Lower lobe of right lung (tissue), 2 donors: ENCODE measurements around the gene DNMT3B. TPM values are rescaled to one million over a fixed set of nuclear protein-coding genes. Genes with fewer than 3 reads are reported as not detected.

Source experiments
- ATAC-seq, 2 donors: fragments of 200-7000 bp; cut with Tn5 transposase; one replicate each; pipeline ENCODE4 v1.9.1; 2020 to 2022; ENCODE audit warnings: mild to moderate bottlenecking in 2 of 2, moderate library complexity in 2 of 2
- DNase-seq: peaks from one replicate; pipeline ENCODE4 v3.0.0-alpha.2; 2020
- H3K27ac ChIP-seq: fragments of 200-600 bp; one replicate; pipeline ENCODE4 v1.8.0; 2022
- H3K27me3 ChIP-seq: fragments of 200-600 bp; one replicate; pipeline ENCODE4 v1.8.0; 2022; ENCODE audit warnings: low read depth
- H3K36me3 ChIP-seq: fragments of 200-600 bp; one replicate; pipeline ENCODE4 v1.8.0; 2022; ENCODE audit warnings: mild to moderate bottlenecking
- H3K4me1 ChIP-seq: fragments of 200-600 bp; one replicate; pipeline ENCODE4 v1.8.0; 2022
- H3K4me3 ChIP-seq: fragments of 200-600 bp; one replicate; pipeline ENCODE4 v1.8.0; 2022; ENCODE audit warnings: mild to moderate bottlenecking
- H3K9me3 ChIP-seq: fragments of 200-600 bp; one replicate; pipeline ENCODE4 v1.8.0; 2022
- intact Hi-C: fragments of 100-400 bp; cut with DNase I; formaldehyde crosslinking; loops from one replicate; pipeline ENCODE4 v1.11.0; 2022
- total RNA-seq: library from RNA; stranded (reverse); fragmentation: NEBNext Ultra II Directional; extraction: Animal tissue kit (Norgen Biotek cat#: 25700); gene quantifications from one replicate; pipeline ENCODE4 v1.2.1, GENCODE V29; 2021
- TF ChIP-seq, protein P1 (sequence below): fragments of 200-600 bp; IDR thresholded peaks from one replicate; pipeline ENCODE4 v1.8.0; 2022; ENCODE audit warnings: antibody characterized with exemption, mild to moderate bottlenecking
- donor health status: DM: no; HTN: yes; CAD: no; lungs with severe emphysema.

Gene DNMT3B
- total RNA-seq, 1 donor from 2014 or later: 1.1 TPM

DNA sequence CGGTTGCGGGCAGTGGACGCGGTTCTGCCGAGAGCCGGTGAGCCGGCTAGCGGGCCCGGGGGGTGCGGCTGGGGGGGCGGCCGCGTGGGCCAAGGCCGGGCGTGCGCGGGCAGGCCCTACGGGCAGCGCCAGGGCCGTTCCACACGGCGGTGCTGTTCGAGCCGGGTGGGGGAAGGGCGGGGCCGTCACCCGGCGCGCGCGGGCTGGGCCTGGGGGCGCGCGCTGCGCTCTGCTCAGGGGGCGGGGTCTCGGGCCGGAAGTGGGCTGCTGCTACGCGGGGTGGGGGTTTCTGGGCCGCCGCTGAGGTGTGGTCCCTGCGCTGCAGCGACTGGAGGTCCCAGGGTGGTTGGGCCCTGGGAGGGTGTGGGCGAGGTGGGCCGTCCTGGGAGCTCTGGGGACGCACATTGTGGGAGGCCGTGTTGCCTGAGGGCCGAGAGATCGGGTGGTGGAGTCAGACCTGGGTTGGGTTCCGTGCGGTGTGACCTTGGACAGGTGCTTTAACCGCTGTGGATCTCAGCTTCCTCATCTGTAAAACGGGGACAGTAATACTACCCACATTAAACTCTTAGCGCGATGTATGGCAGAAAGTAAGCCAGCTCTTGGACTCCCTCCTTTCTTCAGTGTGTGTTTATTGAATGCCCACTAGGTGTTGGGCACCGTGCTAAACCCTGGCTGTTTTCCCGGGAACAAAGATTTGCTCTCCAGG lies 58.0 kb downstream of the DNMT3B start:
- Histone ChIP-seq H3K4me3 (peak overlapping the region; percentile 70), H3K4me1 (peaks cover 44% of the 10 kb centered on the region), H3K27ac (peak overlapping the region; percentile 92), H3K27me3 (no peaks in the 10 kb centered on the region), H3K36me3 (no peaks in the 10 kb centered on the region), H3K9me3 (no peaks in the 10 kb centered on the region)
- DNase-seq: peak; percentile 78
- TF ChIP-seq, protein P1, sequence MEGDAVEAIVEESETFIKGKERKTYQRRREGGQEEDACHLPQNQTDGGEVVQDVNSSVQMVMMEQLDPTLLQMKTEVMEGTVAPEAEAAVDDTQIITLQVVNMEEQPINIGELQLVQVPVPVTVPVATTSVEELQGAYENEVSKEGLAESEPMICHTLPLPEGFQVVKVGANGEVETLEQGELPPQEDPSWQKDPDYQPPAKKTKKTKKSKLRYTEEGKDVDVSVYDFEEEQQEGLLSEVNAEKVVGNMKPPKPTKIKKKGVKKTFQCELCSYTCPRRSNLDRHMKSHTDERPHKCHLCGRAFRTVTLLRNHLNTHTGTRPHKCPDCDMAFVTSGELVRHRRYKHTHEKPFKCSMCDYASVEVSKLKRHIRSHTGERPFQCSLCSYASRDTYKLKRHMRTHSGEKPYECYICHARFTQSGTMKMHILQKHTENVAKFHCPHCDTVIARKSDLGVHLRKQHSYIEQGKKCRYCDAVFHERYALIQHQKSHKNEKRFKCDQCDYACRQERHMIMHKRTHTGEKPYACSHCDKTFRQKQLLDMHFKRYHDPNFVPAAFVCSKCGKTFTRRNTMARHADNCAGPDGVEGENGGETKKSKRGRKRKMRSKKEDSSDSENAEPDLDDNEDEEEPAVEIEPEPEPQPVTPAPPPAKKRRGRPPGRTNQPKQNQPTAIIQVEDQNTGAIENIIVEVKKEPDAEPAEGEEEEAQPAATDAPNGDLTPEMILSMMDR: no peak
- intact Hi-C loops: no loop called here
- ATAC-seq: peak; percentile 93 to 95

DNA sequence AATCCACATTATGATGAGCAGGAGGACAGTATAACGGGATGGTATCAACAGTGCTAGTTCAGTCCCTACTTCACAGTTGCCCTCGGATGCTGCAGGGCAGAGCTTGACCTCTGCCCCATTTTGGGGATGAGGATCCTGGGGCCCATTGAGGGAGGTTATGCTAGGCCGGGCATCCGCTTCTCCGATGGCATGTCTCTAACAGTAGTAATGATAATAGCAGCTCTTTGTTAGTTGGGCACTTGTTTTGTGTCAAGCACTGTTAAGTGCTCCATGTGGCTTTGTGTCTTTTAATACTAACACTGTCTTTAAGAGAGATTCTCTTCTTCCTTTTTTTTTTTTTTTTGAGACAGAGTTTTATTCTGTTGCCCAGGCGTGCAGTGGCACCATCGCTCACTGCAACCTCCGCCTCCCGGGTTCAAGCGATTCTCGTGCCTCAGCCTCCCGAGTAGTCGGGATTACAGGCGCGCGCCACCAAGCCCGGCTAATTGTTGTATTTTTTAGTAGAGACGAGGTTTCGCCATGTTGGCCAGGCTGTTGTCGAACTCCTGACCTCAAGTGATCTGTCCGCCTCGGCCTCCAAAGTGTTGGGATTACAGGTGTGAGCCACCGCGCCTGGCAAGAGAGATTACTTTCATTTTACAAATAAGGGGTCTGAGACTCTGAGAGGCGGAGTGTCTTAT lies 58.7 kb downstream of the DNMT3B start:
- DNase-seq: no peak
- intact Hi-C loops: no loop called here
- Histone ChIP-seq H3K27me3 (no peaks in the 10 kb centered on the region), H3K9me3 (no peaks in the 10 kb centered on the region), H3K4me1 (peaks cover 46% of the 10 kb centered on the region), H3K36me3 (peaks cover 5% of the 10 kb centered on the region), H3K4me3 (peak overlapping the region; percentile 70), H3K27ac (peak overlapping the region; percentile 92)
- TF ChIP-seq, protein P1: no peak
- no peak for ATAC-seq

DNA sequence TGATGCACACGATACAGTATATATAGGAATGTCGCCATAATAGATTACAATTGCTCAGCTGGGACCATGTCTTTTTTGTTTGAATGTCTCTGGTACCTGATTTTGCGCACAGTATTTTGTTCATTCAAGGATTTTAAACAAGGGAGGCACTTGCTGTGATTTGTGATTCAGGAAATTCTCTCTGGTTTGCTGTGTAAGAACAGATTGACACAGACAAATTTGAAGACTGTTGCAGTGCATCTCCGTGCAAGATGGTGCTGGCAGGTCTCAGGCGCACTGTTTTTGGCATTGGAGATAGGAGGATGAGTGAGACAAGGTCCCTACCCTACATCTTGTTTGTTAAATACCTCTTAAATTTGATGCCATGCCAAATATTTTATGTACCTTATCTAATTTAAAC lies 60.0 kb downstream of the DNMT3B start:
- Histone ChIP-seq H3K9me3 (no peaks in the 10 kb centered on the region), H3K4me3 (no peak overlapping the region), H3K36me3 (peaks cover 18% of the 10 kb centered on the region), H3K4me1 (peaks cover 46% of the 10 kb centered on the region), H3K27me3 (no peaks in the 10 kb centered on the region), H3K27ac (no peak overlapping the region)
- intact Hi-C loops: no loop called here
- DNase-seq (no peak), ATAC-seq (no peak)
- TF ChIP-seq, protein P1: no peak

DNA sequence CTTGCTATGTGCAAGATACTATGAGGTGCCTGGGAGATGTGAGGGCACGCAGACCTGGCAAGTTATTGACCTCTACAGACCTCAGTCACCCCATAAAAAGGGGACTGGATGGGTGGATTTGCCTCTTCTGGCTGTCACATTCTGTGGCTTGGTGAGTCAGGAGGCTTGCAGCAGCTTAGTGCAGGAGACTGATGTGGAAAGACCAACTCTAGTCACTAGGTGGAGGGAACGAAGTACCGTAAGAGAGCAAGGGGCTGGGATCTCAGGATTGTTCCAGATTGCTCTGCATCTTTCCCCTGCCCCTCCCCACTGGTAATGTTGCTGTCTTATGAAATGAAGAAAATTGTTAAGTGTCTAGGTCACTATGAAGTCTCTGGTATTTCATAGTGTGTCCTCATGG lies 60.9 kb downstream of the DNMT3B start:
- DNase-seq (no peak), ATAC-seq (no peak)
- Histone ChIP-seq H3K36me3 (peaks cover 27% of the 10 kb centered on the region), H3K9me3 (no peaks in the 10 kb centered on the region), H3K4me1 (peaks cover 46% of the 10 kb centered on the region), H3K4me3 (no peak overlapping the region), H3K27ac (no peak overlapping the region), H3K27me3 (no peaks in the 10 kb centered on the region)
- intact Hi-C loops: no loop called here
- TF ChIP-seq, protein P1: no peak

DNA sequence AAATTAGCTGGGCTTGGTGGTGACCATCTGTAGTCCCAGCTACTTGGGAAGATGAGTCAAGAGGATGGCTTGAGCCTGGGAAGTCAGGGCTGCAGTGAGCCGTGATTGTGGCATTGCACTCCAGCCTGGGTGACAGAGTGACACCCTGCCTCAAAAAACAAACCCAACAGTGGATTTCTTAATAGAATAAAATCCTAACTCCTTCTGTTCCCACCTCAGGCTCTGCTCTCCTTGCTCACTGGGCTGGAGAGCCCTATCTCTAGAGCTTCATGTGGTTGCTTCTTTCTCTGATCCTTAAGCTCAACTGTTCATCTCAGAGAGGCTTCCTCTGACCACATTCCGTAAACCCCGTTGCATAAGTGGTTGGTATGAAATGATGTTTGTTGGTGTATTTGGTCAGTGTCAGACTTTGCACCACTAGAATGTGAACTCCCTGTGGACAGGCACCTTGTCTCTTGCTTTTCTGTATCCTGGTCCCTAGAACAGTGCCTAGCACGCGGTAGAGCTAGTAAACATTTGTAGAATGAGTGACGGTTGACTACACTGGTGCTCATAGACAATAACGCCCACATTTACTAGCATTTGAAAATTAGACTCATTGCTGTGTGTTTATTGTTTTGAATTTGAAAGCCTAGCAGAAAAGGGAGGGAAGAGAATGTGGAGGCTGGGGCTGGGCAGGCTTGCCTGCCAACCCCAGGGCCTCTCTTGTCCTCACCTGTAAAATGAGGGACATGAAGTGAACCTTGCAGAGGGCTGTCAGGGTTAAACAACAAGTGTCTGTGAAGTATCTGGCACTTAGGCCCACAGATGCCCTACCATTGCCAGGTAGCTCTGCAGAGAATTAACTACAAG lies 61.8 kb downstream of the DNMT3B start:
- Histone ChIP-seq H3K27ac (no peak overlapping the region), H3K9me3 (no peaks in the 10 kb centered on the region), H3K4me3 (no peak overlapping the region), H3K4me1 (peaks cover 52% of the 10 kb centered on the region), H3K27me3 (no peaks in the 10 kb centered on the region), H3K36me3 (peaks cover 36% of the 10 kb centered on the region)
- DNase-seq (no peak), ATAC-seq (no peak)
- TF ChIP-seq, protein P1: no peak
- intact Hi-C loops: no loop called here
